GM12891 (cell line): Measurements from ENCODE around the gene NOL8.
A peak's percentile ranks its signal among the peaks of the same experiment; 100 is the strongest.

Source experiments
- DNase-seq: peaks from one replicate; pipeline ENCODE4 v3.0.0; 2011; ENCODE audit warnings: low spot score; ENCODE audit not compliant: insufficient read length
- FAIRE-seq: peaks from 2 replicates; lab custom pipeline; 2011; peaks lifted over from hg19 to GRCh38; lab: Jason Lieb, UNC
- PAX5 ChIP-seq: IDR thresholded peaks from 2 replicates; pipeline ENCODE4 v1.6.1; 2011; ENCODE audit warnings: low read length, moderate library complexity, mild to moderate bottlenecking; ENCODE audit not compliant: insufficient read depth, severe bottlenecking
- POLR2A ChIP-seq: IDR thresholded peaks from 2 replicates; pipeline ENCODE4 v1.6.1; 2011; ENCODE audit warnings: low read depth, low read length, control low read depth
- POLR2AphosphoS5 ChIP-seq: IDR thresholded peaks from 2 replicates; pipeline ENCODE4 v1.6.1; 2011; ENCODE audit warnings: low read depth, low read length, control low read depth
- POU2F2 ChIP-seq: IDR thresholded peaks from 2 replicates; pipeline ENCODE4 v1.6.1; 2011; ENCODE audit warnings: low read depth, mild to moderate bottlenecking, control low read depth, low read length, moderate library complexity
- SPI1 ChIP-seq: IDR thresholded peaks from 2 replicates; pipeline ENCODE4 v1.6.1; 2011; ENCODE audit warnings: low read depth, low read length, control low read depth
- TAF1 ChIP-seq: IDR thresholded peaks from 2 replicates; pipeline ENCODE4 v1.6.1; 2011; ENCODE audit warnings: low read depth, low read length, control low read depth

Gene NOL8

DNA sequence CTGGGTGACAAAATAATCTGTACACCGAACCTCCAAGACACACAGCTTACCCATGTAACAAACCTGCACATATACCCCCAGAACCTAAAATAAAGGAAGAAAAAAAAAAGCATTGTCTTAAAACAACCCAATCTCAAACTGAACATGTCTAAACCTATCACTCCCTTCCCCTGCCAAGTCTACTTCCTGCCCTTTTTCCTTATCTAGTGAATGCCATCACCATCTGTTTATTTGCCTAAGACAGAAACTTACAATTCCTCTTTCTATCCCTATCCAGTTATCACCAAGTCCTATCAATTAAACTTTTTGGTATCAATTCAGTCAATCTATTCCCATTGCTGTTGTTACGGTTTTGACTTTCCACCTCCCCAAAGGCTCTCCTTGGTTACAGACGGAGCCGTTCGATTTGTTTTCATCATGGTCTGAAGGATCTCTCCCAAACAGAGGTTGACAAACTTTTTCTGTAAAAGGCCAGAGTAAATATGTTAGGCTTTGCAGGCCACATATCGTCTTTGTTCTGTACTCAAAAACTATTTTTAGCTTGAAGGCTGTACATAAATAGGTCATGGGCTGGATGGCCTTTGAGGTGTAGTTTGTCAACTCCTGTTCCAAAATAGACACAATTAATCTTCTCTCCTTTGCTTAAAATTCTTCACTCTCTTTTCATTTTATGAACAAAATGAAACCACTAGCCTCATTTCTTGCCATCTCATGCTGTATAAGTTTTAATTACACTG, 12.1 kb downstream of the NOL8 start:
- no peak for TF ChIP-seq PAX5
- TF ChIP-seq POU2F2 = no peak
- no peak for TF ChIP-seq POLR2AphosphoS5
- no peak for TF ChIP-seq SPI1
- TF ChIP-seq POLR2A = no peak
- TF ChIP-seq TAF1 = no peak
- DNase-seq (no peak), FAIRE-seq (no peak)

DNA sequence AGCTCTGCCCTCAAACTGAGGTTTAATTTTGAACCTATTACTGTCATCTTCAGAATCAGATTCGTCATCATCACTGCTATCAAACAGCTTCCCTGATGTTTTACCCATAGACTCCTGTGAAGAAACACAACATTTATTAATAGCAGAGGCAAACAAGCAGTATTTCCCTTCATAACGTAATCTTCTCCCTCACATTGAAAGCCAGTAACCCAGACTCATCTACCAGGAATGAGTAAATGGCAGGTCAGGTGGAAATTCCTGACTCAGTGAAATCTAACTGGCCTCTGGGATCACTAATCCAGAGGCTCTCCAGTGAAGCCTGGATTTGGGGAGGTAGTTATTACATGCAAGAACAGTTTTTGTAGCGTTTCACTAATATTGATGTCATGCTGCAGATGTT, 14.6 kb downstream of the NOL8 start:
- DNase-seq = no peak
- FAIRE-seq = no peak
- TF ChIP-seq POLR2A (no peak), SPI1 (no peak), TAF1 (no peak), PAX5 (no peak), POU2F2 (no peak), POLR2AphosphoS5 (no peak)

- TF ChIP-seq SPI1 = no peak
- no peak for FAIRE-seq
Observed at GRCh38 chr9:92308893-92309292, 16.3 kb downstream of the NOL8 start.

DNA sequence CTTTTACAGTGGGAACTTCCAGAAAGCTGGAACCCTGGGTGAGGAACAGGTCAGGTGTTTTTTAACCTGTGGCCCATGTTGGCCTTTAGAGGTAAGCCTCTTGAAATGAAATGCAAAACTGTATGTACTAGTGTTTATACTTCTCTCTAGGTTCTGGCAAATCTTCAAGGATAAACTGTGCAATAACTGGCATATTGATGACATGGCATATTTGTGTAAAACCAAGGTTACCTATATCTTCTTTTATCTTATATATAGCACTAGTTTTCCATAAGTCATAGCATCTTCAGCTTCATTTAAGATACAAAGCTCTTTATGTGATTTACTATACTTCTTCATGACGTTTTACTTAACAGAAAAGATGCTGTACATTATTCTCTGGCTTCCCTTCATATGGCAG, 24.2 kb downstream of the NOL8 start:
- DNase-seq (no peak), FAIRE-seq (no peak)
- TF ChIP-seq SPI1 (no peak), POLR2AphosphoS5 (no peak)

More at GRCh38 chr9:92308893-92309292, 16.3 kb downstream of the NOL8 start:
- DNase-seq = no peak

DNA sequence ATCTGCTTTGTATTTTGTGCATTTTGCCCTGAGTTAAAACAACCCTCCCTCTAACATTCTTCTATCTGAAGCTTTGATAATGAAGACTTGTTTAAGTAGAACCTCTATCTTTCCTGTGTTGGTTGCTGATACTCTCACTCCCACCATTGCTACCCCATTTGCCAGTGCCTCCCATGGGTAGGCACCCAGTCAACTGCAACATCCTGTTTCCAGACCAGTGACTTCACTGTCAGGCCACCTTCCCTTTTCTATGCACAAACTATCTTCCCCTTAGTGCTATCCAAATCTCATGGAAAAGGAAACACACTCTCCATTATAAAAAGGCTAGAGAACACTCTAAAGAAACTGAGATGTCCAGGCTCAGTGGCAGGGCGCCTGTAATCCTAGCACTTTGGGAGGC, 26.0 kb downstream of the NOL8 start:
- FAIRE-seq (peak; percentile 94), DNase-seq (no peak)
- TF ChIP-seq TAF1 = no peak
- TF ChIP-seq POLR2AphosphoS5 = no peak
- no peak for TF ChIP-seq SPI1
- no peak for TF ChIP-seq PAX5
- TF ChIP-seq POU2F2 = no peak
- no peak for TF ChIP-seq POLR2A

DNA sequence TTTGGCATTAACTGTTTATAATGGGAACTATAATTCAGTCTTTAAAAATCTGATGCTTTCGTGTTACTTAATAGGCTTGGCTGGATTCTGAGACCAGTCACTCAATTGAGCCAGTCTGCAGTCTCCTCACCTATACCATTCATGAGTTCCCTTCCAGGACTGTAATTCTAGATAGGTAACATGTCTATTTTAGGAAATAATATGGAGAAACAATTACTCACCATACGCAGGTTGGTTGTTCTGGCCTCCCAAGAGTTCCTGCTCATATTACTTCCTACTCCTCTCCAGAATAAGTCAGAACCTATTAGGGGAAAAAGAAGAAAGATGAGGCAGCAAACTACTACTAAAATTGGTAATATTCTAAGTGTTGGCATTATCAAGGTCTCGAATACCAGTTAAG, 27.1 kb downstream of the NOL8 start:
- TF ChIP-seq POU2F2 (no peak), POLR2A (no peak), POLR2AphosphoS5 (no peak), TAF1 (no peak), PAX5 (no peak), SPI1 (no peak)
- DNase-seq (no peak), FAIRE-seq (no peak)

DNA sequence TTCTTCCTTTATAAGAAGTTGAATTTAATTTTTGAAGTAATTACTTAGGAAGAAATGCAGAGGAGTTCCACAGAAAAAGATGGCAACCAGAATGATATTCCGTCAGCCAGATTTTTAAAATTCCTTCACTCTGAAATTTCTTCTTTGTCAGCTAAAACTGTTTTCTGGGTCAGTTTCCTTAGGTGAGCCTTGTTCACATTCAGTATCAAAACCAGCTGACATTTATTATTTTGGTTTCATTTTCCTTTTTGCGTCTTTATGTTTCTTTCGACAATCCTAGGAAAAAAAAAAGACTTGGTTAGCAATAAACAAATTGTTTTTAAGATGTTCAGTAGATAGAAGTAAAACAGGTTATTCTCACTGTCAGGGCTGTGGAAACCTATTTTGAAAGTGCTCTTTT, 27.5 kb downstream of the NOL8 start:
- FAIRE-seq (no peak), DNase-seq (no peak)
- no peak for TF ChIP-seq POU2F2
- TF ChIP-seq PAX5 = no peak
- TF ChIP-seq POLR2AphosphoS5 = no peak
- no peak for TF ChIP-seq POLR2A
- no peak for TF ChIP-seq SPI1
- TF ChIP-seq TAF1 = no peak

GRCh38 chr9:92295827-92296258, 29.3 kb downstream of the NOL8 start:
- TF ChIP-seq POLR2A (peak; percentile 48; the same call in 1 of the 2 replicates), PAX5 (no peak)
- FAIRE-seq (peak; percentile 40), DNase-seq (no peak)

GRCh38 chr9:92295240-92295790, 29.8 kb downstream of the NOL8 start:
- DNase-seq = no peak
- no peak for FAIRE-seq
- TF ChIP-seq POU2F2 (no peak), PAX5 (no peak), TAF1 (no peak), POLR2A (no peak)

GRCh38 chr9:92294297-92294676, 30.9 kb downstream of the NOL8 start:
- DNase-seq (no peak), FAIRE-seq (peak; percentile 5)
- no peak for TF ChIP-seq SPI1
- TF ChIP-seq TAF1 = no peak
- no peak for TF ChIP-seq POU2F2
- no peak for TF ChIP-seq POLR2A
- no peak for TF ChIP-seq POLR2AphosphoS5
- no peak for TF ChIP-seq PAX5
